HG03280 (cell line): ENCODE data around the gene BTBD9.

Source experiments
- ATAC-seq: cut with Tn5 transposase; IDR thresholded peaks from one replicate; pipeline ENCODE4 v1.9.1; 2021; ENCODE audit warnings: mild to moderate bottlenecking, moderate library complexity; ENCODE audit not compliant: unreplicated experiment

The BTBD9 gene

DNA sequence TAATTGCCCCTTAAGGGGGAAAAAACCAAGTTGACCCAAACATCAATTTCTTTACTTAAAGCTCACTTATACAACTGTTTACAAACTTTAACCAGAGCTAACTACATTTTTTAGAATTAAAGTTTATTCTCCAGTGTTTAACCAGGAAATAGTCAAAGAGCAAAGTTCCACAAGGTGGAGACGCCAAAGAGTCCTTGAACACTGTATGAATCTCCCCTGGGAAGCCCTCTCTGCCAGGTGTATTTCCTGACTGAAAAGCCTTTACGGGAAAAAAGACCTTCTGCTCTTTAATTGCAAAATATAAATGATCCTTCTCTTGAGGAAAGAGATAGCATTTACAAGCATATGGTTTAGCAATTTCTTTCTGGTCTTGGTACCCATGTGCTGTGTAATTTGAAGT lies 36.2 kb downstream of the BTBD9 start:
- ATAC-seq, result no peak

DNA sequence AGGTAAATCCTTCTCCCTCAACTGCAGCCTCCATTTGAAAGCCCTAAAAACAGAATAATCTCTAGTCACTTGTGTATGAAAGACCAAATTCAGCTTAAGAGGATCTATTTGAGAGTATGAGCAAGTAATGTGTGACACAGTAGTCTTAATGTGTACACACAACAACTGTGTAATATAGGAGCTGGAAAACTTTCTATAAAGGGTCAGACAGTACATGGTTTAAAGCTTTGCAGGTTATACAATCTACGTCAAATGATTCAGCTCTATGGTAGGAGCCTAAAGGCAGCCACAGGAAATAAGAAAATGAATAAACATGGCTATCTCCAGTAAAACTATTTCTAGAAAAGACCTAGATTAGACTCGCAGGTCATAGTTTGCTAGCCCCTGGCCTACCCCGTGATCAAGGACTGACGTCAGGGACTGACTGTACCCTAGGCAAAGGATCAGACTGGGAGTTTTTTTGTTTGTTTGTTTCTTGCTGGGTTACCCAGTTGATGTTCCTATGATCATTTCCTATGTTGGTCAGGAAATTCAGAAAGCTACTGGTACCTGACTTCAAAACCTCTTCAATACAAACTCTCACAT lies 39.7 kb downstream of the BTBD9 start:
- no peak for ATAC-seq

DNA sequence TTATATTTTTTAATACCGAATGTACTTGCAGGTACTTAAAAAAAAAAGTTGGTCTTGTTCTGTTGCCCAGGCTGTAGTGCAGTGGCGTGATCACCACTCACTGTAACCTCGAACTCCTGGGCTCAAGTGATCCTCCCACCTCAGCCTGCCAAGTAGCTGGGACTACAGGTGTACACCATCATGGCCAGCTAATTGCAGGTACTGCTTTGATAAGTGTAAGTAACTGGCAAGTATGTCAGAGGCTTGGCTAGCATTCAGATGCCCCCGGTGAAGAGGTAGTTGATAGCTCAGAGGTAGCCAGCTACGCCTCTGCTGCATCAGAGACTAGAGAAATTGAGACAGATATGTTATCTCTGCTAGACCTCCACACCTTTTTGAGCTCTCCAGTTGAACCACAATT lies 40.5 kb downstream of the BTBD9 start:
- ATAC-seq, result no peak

DNA sequence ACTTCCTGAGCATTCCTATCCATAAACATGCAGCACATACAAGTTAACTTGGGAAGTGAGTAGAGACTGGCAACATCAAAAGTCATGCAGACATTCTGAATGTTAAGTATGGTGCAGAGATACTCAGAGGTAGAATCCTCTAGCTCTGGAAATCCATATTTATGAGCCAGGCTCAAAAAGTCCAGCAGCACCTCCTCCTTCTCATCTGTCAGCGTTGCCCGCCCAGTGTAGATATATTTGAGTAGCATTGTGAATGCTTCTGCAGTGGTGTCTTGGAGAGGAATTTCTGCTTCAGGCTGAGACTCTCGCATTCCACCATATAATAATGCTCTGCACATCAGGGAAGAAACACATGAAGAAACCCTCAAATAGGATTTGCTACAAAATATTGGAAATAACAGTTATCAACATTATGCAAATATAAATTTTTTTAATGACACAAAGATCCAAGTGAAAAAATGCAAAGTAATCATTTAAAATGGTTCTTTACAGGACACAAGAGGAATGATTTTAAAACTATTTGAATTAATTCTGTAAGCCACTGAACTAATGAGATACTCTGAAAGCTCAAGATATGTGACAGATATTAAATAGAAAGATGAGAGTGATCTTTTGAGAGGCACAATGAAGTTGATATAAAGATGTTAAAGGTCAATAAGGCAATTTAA lies 45.6 kb downstream of the BTBD9 start:
- ATAC-seq, result no peak

DNA sequence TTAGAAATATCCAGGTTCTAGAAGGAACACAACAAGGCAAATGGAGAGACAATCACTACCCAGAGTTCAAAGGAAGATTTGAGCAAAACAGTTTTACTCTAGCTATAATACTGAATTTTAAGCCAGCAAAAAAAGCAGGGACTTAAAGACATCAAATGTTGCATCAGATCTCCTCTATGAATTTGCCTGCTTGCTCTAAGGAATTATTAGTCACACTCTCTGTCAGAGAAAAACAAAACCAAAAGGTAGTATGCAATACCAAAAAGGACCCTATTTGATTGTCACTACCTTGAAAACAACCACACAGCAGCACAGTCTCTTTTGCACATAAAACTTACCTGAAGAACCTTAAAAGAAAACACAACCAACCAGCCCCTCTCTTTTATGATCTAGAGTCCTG lies 46.3 kb downstream of the BTBD9 start:
- no peak for ATAC-seq

DNA sequence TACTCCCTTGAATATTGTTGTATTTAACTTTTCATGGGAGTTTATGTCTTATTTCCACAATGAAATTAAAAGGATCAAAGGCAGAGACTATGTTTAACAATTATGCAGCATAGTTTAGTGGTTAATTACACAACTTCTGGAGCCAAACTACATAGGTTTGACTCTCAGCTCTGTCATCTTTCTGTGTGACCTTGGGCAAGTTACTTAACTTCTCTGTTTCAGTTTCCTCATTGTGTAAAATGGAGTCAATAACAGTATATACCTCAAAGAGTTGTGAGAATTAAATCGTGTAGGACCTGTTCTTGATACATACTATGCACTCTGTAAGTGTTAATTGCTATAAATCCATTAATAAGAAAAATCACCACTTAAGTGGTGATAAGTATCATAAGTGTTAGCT lies 48.3 kb downstream of the BTBD9 start:
- no peak for ATAC-seq

DNA sequence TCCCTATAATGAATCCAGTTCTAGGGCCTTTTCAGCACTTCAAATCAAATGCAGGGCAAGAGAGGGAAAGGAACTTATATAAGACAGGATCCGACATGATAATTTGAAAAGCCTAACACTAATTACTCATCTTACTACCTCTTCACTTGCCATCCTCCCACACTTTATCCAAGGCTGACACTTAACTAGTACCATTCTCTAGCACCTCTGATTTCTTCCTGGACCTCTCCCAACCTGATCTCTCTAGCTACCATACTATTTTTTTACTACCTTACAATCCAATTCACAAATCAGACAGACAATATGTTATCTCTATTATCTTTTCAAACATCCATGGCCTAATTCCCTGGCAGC lies 50.4 kb downstream of the BTBD9 start:
- no peak for ATAC-seq

DNA sequence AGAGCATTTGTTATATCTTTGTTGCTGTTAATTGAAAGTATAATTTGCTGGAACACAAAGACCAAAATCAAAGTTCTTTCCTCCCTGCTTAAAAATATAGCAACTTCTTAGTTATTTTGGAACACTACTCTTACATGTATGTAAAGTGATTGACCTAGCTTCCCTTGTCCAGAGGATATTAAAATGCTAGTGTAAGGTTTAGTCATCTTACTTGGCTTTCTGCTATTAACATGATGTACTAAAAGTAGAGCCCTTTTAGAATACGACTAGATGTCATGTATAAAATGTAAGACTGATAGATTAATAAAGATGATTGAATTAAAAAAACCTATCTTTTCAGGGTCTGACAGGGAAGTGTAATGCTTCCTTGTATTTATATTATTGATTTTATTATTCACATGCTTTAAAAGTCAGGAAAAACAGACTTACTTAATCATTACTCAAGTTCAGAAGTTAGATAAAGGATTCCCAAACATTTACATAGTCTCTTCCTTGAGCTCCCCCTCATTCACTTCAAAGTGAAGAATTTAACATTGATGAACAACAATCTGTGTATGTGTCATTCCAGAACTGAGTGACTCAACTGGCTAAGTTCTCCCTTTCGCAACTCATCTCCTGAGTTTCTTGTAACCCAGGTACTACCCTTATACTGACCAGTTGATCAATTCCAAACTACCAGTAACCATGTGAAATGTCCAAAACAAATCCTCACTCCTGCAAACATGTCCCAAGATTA lies 50.9 kb downstream of the BTBD9 start:
- ATAC-seq, result no peak

DNA sequence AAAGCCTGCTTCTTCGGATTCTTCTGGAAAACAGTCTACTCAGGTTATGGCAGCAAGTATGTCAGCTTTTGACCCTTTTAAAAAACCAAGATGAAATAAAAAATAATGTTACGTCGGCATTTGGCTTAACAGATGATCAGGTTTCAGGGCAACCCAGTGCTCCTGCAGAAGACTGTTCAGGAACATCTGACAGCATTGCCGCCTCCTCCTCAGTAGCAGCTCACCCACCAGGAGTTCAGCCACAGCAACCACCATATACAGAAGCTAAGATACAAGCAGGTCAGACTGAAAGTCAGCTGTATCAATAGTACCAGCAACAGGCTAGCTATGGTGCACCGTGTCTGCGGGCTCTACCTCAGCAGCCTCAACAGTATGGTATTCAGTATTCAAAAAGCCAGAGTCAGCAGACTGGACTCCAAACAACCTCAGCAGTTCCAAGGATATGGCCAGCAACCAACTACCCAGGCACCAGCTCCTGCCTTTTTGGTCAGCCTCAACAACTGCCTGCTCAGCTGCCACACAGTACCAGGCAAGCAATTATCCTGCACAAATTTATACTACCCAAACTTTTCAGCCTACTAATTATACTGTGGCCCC lies 51.9 kb downstream of the BTBD9 start:
- ATAC-seq, result no peak

DNA sequence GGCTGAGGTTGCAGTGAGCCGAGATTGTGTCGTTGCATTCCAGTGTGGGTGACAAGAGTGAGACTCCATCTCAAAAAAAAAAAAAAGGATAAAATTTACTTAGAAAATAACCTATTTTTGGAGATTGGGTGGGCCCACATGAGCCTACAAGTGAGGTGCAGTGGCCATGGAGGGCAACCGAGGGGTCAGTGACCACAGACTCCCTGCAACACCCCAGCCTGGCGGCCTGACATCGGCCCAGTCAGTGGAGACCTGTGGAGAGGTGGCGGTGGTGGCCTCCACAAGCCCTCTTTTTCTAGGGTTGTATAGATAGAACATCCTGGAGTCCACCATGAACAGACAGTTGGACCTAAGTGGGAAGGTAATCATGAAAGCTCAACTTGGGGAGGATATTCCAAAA lies 52.7 kb downstream of the BTBD9 start:
- ATAC-seq, result no peak

DNA sequence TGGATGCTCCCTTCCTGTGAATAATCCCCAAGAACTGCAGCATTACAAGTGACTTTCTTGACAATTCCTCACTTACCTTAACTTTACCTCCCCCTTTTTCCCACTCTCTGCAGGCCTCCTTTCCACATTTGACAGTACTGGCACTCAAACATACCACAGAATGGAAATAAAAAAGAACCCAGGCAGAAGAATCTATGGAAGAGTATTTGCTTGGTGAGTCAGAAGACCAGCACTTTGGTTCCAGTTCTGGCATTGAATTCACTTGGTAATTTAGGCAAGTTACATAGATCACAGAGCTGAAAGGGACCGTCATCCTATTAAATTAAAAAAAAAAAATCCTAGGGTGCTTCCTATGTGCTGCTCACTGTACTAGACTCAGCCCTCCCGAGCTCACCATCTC lies 55.0 kb downstream of the BTBD9 start:
- no peak for ATAC-seq

DNA sequence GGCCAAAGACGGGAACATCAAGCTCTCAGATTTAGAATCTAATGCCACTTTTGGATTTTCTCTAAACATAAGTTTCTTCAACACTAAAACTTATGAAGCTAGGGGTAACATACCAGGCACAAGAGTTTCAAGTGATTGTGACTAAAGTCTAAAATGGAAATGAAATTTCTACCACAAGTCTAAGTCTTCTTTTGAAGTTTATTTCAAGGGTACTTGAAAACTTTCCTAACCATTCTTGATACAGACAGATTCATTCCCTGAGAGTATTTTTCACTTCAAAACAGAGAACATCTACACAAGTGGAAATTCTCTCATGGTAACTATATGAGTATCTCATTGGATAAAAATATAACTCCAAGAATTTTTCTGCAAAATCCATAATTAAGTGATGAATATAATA lies 56.2 kb downstream of the BTBD9 start:
- no peak for ATAC-seq

DNA sequence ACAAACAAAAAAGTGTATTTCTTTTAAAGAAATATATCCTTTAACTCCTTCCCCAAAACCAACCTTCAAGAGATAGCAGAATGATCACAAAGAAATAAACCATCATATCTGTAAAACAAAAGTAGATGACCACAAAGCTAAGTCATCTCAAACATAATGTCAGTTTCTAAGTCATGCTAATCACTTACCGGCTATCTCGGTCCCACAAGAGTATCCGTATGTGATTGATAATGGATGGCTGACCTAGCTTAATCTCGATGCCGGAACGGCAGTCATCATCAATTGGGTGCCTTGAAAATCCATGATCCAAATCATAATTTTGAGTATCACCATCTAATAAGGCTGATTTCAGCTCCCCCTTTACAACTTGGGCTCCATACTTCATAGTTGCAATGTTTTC lies 59.7 kb downstream of the BTBD9 start:
- ATAC-seq, result no peak

DNA sequence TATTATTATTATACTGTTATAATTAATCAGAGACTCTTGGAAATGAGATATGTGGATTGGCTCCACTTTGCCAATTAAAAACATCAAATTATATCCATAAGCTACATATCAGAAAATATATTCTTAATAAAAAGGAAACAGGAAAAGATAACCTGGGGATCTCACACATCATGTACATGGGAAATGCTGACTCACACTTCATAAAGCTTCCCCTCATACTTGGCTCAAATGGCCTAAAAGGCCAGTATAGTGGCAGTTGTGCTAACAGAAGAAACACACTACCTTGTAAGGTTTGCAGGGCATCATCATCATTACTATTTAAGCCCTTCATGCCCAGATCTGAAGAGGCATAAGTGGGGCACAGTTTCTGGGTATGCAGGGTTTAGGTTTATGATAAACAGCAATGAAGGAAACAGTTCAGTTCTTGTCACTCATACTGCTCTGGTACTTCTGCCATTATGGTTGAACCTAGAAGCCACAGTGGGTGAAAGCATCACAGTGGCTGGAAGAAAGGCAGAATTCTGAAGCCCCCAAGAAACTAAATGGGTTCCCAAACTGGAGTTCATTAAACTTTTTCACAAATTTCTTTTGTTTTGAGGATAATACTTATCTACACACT lies 60.6 kb downstream of the BTBD9 start:
- no peak for ATAC-seq

DNA sequence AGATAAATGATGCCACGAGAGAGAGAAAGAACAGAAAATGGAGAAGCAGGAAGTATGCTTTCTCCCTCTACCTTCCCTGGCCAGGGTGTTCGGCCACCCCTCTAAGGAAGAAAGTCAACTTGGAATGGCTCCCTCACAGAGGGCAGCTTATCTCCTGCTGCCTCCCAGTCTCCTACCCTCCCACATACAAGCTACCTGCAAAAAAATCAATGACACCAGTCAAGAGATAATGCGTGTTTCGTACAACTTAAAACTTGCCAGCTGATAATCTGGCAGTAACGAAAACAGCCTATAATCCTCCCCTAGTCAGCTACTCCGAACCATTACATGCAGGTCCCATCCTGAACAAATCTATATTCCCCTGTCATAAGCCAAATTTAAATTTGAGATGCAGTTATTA lies 61.7 kb downstream of the BTBD9 start:
- ATAC-seq, result no peak

DNA sequence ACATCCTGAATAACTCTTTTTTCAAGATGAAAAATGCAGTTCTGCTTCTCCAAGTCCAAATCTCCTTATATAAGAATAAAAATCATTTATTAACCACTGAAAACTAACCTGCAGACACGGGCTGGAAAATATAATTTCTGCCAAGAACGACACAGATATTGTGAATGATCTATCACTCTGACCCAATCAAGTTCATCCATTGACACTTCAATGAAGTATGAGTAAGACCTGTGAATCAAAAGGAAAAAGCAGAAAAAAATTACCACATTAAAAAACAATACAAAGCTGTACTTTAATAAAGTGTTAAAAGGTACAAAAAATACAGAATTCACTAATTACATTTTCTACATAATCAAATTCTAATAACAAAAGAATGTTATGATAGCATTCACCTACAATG lies 62.2 kb downstream of the BTBD9 start:
- no peak for ATAC-seq

DNA sequence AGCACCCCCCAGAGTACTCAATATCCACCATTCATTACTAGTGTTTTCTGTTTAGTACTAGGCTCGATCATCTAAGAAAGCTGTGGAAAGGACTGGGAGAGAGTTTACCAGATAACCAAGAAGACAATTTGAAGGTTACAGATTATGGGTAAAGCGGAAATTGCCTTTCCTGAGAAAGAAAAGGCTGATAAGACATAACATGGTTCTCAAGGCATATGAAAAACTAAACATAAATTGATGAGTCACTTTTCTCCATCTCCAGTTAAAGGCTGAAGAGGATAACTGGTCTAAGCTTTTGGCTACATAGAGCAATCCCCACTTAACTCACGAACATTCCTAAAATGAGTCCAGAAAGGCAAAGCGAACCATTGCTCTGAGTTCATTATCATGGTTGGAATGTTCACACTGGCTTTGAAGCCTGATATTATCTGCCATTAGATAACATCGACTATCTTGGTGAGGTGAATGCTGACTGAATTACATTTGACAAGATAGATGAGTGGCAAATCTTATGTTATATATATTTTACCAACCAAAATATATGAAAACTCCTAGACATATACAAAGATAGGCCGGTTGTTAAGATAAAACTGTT lies 65.8 kb downstream of the BTBD9 start:
- no peak for ATAC-seq

DNA sequence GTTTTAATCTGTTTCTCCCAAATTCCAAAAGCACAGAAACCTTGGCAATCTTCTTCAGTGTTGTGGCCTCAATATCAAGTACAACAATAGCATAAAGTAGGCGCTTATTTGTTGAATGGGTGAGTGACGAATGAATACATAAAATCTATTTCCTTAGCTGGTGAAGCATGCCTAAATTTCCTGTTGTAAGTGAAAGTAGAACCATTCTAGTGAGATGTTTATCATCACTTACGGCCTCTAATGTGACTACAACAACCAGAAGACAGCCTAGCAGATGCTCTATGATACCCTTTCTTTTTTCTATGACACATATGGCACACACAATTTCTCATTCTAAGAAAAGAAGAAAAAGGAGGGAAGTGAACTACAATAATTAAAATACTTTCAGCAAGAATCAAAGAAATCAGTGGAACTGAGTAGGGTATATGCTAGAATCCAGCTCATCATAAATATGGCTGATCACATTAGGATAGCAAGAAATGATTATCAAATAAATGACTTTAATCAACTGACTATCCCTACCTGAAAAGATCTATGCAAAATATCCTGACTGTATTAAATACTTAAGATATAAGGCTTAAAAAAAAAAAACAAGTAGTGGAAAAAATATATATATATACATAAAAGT lies 67.4 kb downstream of the BTBD9 start:
- no peak for ATAC-seq

DNA sequence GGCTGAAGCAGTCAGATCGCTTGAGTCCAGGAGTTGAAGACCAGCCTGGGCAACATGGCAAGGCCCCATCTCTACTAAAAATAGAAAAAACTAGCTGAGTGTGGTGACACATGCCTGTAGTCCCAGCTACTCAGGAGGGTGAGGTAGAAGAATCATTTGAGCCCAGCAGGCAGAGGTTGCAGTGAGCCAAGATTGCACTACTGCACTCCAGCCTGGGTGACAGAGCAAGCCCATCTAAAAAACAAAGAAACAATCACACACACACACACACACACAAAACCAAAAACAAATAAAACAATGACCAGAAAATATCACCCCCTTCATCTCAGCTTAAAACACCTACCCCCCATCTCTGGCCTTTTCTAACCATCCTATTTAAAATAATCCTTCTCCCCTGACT lies 68.0 kb downstream of the BTBD9 start:
- ATAC-seq, result no peak

DNA sequence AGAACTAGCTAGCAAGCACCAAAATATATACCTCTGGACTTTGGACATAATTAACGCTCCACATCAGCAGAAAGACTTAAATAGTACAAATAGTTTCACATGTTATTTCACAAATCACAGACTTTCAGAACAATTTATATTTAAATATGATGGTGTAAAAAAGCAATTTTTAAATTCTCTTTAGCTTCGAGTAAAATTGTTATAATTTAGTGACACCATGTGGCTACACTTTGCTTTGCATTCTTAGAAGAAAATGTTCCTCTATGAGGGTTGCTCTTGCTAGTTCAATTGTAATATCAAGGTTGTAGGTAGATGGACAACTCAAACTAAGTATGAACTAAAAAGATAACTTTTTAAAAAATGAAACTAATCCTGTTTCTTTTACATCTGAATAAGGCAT lies 69.0 kb downstream of the BTBD9 start:
- no peak for ATAC-seq

DNA sequence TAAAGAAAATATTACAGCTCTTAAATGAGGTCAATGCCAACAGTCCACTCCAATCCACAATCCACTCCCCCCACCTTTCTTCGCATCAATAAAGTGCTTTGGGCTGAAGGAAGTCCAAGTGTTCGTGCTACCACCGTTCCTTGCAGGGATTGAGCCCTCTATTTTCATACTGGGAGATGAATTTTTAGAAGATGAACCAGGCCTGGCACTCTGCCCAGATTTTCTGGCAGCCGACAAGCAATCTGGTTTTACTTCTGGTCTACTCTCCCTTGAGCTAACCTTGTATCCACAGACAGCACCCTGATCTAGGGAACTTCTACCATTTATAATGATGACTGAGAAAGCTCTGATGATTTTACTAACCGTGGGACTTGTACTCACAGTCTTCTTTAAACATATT lies 72.3 kb downstream of the BTBD9 start:
- ATAC-seq, result no peak
